Panc1 (cell line): ENCODE data around the gene CDK17.

Source experiments
- SIN3A ChIP-seq: IDR thresholded peaks from 2 replicates; pipeline ENCODE4 v1.6.1; 2012; ENCODE audit warnings: low read depth, mild to moderate bottlenecking, low read length, moderate library complexity, borderline replicate concordance; ENCODE audit not compliant: insufficient read depth
- TF ChIP-seq, protein P1 (sequence below): fragments of 450-650 bp; IDR thresholded peaks from 2 replicates; pipeline ENCODE4 v1.5.1; 2017; ENCODE audit warnings: mild to moderate bottlenecking
- TF ChIP-seq, protein P2 (sequence below), 2 experiments: IDR thresholded peaks; 2 replicates each; pipeline ENCODE4 v1.6.1; 2011 to 2012; ENCODE audit warnings: low read depth in 2 of 2, control low read depth in 1 of 2, low read length in 1 of 2, mild to moderate bottlenecking in 1 of 2, moderate library complexity in 1 of 2; ENCODE audit not compliant: insufficient read depth in 1 of 2

DNA sequence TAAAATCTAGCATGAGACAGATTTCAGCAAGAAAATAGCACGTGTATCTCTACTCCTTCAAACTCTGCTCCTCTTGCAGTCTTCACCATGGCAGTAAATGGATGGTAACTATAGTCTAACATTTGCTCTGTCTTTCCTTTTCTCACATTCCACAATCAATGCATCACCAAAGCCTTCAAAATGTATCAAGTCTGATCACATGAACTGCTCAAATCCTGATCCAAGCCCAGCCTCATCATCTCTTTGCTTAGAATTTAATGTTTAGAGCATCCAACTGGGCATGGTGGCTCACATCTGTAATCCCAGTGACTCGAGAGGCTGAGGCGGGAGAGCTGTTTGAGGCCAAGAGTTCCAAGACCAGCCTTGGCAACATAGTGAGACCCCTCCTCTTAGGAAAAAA lies 45.9 kb downstream of the CDK17 start:
- TF ChIP-seq, protein P1, sequence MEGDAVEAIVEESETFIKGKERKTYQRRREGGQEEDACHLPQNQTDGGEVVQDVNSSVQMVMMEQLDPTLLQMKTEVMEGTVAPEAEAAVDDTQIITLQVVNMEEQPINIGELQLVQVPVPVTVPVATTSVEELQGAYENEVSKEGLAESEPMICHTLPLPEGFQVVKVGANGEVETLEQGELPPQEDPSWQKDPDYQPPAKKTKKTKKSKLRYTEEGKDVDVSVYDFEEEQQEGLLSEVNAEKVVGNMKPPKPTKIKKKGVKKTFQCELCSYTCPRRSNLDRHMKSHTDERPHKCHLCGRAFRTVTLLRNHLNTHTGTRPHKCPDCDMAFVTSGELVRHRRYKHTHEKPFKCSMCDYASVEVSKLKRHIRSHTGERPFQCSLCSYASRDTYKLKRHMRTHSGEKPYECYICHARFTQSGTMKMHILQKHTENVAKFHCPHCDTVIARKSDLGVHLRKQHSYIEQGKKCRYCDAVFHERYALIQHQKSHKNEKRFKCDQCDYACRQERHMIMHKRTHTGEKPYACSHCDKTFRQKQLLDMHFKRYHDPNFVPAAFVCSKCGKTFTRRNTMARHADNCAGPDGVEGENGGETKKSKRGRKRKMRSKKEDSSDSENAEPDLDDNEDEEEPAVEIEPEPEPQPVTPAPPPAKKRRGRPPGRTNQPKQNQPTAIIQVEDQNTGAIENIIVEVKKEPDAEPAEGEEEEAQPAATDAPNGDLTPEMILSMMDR: no peak
- TF ChIP-seq, protein P2, sequence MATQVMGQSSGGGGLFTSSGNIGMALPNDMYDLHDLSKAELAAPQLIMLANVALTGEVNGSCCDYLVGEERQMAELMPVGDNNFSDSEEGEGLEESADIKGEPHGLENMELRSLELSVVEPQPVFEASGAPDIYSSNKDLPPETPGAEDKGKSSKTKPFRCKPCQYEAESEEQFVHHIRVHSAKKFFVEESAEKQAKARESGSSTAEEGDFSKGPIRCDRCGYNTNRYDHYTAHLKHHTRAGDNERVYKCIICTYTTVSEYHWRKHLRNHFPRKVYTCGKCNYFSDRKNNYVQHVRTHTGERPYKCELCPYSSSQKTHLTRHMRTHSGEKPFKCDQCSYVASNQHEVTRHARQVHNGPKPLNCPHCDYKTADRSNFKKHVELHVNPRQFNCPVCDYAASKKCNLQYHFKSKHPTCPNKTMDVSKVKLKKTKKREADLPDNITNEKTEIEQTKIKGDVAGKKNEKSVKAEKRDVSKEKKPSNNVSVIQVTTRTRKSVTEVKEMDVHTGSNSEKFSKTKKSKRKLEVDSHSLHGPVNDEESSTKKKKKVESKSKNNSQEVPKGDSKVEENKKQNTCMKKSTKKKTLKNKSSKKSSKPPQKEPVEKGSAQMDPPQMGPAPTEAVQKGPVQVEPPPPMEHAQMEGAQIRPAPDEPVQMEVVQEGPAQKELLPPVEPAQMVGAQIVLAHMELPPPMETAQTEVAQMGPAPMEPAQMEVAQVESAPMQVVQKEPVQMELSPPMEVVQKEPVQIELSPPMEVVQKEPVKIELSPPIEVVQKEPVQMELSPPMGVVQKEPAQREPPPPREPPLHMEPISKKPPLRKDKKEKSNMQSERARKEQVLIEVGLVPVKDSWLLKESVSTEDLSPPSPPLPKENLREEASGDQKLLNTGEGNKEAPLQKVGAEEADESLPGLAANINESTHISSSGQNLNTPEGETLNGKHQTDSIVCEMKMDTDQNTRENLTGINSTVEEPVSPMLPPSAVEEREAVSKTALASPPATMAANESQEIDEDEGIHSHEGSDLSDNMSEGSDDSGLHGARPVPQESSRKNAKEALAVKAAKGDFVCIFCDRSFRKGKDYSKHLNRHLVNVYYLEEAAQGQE (IDR thresholded peaks at IDR 0.05; ENCODE audit: insufficient read depth in 1 of 2, low read depth in 2 of 2, low read length in 1 of 2): no peak
- TF ChIP-seq SIN3A: no peak
